SK-N-SH (cell line): ENCODE data around the gene IVNS1ABP.

Experiments used
- ELF1 ChIP-seq: IDR thresholded peaks from 2 replicates; pipeline ENCODE4 v1.4.0; 2012
- FOXM1 ChIP-seq: IDR thresholded peaks from 2 replicates; pipeline ENCODE4 v1.4.0; 2012; ENCODE audit warnings: low read depth, mild to moderate bottlenecking
- POLR2AphosphoS5 ChIP-seq: IDR thresholded peaks from 2 replicates; pipeline ENCODE4 v1.6.1; 2012; ENCODE audit warnings: low read depth, low read length
- RCOR1 ChIP-seq: fragments of 150-350 bp; IDR thresholded peaks from 2 replicates; pipeline ENCODE4 v1.6.1; 2017; ENCODE audit warnings: antibody characterized with exemption, low read length
- SIN3A ChIP-seq: IDR thresholded peaks from 2 replicates; pipeline ENCODE4 v1.6.1; 2012; ENCODE audit warnings: low read depth, mild to moderate bottlenecking, low read length, moderate library complexity, borderline replicate concordance
- ZBTB33 ChIP-seq: IDR thresholded peaks from 2 replicates; pipeline ENCODE4 v1.4.0; 2012; ENCODE audit warnings: low read depth, borderline replicate concordance
- TF ChIP-seq, protein P1 (sequence below): fragments of 200-600 bp; sonication (generic); IDR thresholded peaks from 2 replicates; pipeline ENCODE4 v1.6.1; 2017; ENCODE audit warnings: antibody characterized with exemption, mild to moderate bottlenecking, moderate library complexity
- TF ChIP-seq, protein P2 (sequence below): fragments of 150-350 bp; IDR thresholded peaks from 2 replicates; pipeline ENCODE4 v1.6.1; 2017; ENCODE audit warnings: antibody characterized with exemption, low read length, low read depth, borderline replicate concordance
- TF ChIP-seq, protein P3 (sequence below): IDR thresholded peaks from 2 replicates; pipeline ENCODE4 v1.6.1; 2012; ENCODE audit warnings: mild to moderate bottlenecking, low read depth, low read length, moderate library complexity

GRCh38 chr1:185292237-185292636 is 24.8 kb downstream of the IVNS1ABP start:
- no peak for TF ChIP-seq SIN3A
- TF ChIP-seq, protein P1, sequence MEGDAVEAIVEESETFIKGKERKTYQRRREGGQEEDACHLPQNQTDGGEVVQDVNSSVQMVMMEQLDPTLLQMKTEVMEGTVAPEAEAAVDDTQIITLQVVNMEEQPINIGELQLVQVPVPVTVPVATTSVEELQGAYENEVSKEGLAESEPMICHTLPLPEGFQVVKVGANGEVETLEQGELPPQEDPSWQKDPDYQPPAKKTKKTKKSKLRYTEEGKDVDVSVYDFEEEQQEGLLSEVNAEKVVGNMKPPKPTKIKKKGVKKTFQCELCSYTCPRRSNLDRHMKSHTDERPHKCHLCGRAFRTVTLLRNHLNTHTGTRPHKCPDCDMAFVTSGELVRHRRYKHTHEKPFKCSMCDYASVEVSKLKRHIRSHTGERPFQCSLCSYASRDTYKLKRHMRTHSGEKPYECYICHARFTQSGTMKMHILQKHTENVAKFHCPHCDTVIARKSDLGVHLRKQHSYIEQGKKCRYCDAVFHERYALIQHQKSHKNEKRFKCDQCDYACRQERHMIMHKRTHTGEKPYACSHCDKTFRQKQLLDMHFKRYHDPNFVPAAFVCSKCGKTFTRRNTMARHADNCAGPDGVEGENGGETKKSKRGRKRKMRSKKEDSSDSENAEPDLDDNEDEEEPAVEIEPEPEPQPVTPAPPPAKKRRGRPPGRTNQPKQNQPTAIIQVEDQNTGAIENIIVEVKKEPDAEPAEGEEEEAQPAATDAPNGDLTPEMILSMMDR = no peak
- TF ChIP-seq FOXM1 = no peak
- TF ChIP-seq, protein P2, sequence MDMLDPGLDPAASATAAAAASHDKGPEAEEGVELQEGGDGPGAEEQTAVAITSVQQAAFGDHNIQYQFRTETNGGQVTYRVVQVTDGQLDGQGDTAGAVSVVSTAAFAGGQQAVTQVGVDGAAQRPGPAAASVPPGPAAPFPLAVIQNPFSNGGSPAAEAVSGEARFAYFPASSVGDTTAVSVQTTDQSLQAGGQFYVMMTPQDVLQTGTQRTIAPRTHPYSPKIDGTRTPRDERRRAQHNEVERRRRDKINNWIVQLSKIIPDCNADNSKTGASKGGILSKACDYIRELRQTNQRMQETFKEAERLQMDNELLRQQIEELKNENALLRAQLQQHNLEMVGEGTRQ = no peak
- no peak for TF ChIP-seq RCOR1
- TF ChIP-seq POLR2AphosphoS5 = no peak
- TF ChIP-seq ELF1 = no peak
- no peak for TF ChIP-seq ZBTB33
- TF ChIP-seq, protein P3, sequence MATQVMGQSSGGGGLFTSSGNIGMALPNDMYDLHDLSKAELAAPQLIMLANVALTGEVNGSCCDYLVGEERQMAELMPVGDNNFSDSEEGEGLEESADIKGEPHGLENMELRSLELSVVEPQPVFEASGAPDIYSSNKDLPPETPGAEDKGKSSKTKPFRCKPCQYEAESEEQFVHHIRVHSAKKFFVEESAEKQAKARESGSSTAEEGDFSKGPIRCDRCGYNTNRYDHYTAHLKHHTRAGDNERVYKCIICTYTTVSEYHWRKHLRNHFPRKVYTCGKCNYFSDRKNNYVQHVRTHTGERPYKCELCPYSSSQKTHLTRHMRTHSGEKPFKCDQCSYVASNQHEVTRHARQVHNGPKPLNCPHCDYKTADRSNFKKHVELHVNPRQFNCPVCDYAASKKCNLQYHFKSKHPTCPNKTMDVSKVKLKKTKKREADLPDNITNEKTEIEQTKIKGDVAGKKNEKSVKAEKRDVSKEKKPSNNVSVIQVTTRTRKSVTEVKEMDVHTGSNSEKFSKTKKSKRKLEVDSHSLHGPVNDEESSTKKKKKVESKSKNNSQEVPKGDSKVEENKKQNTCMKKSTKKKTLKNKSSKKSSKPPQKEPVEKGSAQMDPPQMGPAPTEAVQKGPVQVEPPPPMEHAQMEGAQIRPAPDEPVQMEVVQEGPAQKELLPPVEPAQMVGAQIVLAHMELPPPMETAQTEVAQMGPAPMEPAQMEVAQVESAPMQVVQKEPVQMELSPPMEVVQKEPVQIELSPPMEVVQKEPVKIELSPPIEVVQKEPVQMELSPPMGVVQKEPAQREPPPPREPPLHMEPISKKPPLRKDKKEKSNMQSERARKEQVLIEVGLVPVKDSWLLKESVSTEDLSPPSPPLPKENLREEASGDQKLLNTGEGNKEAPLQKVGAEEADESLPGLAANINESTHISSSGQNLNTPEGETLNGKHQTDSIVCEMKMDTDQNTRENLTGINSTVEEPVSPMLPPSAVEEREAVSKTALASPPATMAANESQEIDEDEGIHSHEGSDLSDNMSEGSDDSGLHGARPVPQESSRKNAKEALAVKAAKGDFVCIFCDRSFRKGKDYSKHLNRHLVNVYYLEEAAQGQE = no peak
